GM18870 (cell line): ENCODE results near the gene NEK2.
"Not testable (repeated sequence)": the region's sequence is repeated elsewhere in the genome, so short reads cannot be mapped to it uniquely, and the experiment has no call there.

Source experiments
- ATAC-seq: cut with Tn5 transposase; IDR thresholded peaks from one replicate; pipeline ENCODE4 v1.9.1; 2021; ENCODE audit warnings: moderate library complexity; ENCODE audit not compliant: unreplicated experiment

The NEK2 gene

GRCh38 chr1:211652371-211652770, 23.1 kb downstream of the NEK2 start:
- no peak for ATAC-seq

- no peak for ATAC-seq
Observed at GRCh38 chr1:211650904-211651303, 24.5 kb downstream of the NEK2 start.

- ATAC-seq: no peak
Observed at GRCh38 chr1:211648980-211649934, 26.2 kb downstream of the NEK2 start.

GRCh38 chr1:211648336-211648735, 27.1 kb downstream of the NEK2 start:
- ATAC-seq: no peak

GRCh38 chr1:211647711-211648121, 27.7 kb downstream of the NEK2 start:
- no peak for ATAC-seq

- no peak for ATAC-seq
Observed at GRCh38 chr1:211646566-211646965, 28.9 kb downstream of the NEK2 start.

GRCh38 chr1:211645601-211646000, 29.8 kb downstream of the NEK2 start:
- not testable (repeated sequence) for ATAC-seq

GRCh38 chr1:211644653-211645052, 30.8 kb downstream of the NEK2 start:
- ATAC-seq: no peak

GRCh38 chr1:211643324-211644212, 31.9 kb downstream of the NEK2 start:
- ATAC-seq: no peak

- no peak for ATAC-seq
Observed at GRCh38 chr1:211642870-211643269, 32.6 kb downstream of the NEK2 start.

- no peak for ATAC-seq
Observed at GRCh38 chr1:211641942-211642341, 33.5 kb downstream of the NEK2 start.

GRCh38 chr1:211641044-211641800, 34.2 kb downstream of the NEK2 start:
- ATAC-seq: no peak

- no peak for ATAC-seq
Observed at GRCh38 chr1:211640301-211640630, 35.2 kb downstream of the NEK2 start.

- ATAC-seq: no peak
Observed at GRCh38 chr1:211639475-211640300, 35.7 kb downstream of the NEK2 start.

- ATAC-seq: no peak
Observed at GRCh38 chr1:211638689-211639101, 36.7 kb downstream of the NEK2 start.

GRCh38 chr1:211638246-211638645, 37.2 kb downstream of the NEK2 start:
- ATAC-seq: no peak

- no peak for ATAC-seq
Observed at GRCh38 chr1:211637066-211637465, 38.4 kb downstream of the NEK2 start.

GRCh38 chr1:211636575-211637029, 38.8 kb downstream of the NEK2 start:
- ATAC-seq: not testable (repeated sequence)

GRCh38 chr1:211635597-211636205, 39.7 kb downstream of the NEK2 start:
- no peak for ATAC-seq

GRCh38 chr1:211634931-211635330, 40.5 kb downstream of the NEK2 start:
- no peak for ATAC-seq
